ENCODE results near the gene PLEKHA3.
"Not testable (repeated sequence)": the region's sequence is repeated elsewhere in the genome, so short reads cannot be mapped to it uniquely, and the experiment has no call there.

Gene PLEKHA3

GRCh38 chr2:178525460-178525859, 45.2 kb downstream of the PLEKHA3 start:
- DNase-seq, result not testable (repeated sequence)

DNA sequence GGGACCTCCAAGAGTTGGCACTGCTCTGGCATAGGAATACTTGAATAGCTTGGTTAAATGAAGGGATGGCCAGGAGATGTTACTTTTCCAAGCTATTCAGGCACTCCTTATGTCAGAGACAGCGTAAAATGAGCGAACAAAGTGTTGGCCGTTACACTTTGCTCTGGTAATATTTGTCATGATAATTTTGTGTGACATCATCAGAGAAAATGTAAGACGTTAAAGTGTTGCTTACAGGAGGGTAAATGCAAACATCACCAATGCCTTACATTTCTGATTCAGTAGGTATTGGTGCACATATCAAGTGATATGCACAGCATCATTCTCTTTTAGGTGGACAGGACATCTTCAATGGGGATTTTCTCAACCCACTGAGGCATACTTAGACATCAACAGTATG, 46.0 kb downstream of the PLEKHA3 start:
- DNase-seq, result no peak

DNA sequence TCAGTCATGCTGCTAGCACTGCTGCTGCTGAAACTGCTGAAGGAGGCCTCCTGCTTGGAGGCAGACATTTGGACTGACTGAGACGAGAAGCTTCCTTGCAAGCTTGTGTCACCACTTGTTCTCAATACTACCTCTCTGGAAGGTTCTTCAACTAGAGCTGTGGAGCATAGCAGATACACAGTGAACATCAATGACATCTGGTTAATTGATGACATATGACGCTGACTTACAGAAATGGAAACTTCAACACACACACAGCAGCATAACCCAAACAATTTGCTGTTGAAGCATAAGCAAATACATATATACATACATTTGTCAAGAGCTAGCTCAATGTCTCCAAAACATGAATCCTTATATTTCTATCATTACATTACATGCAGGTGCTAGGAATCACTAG, 47.3 kb downstream of the PLEKHA3 start:
- DNase-seq, result no peak

DNA sequence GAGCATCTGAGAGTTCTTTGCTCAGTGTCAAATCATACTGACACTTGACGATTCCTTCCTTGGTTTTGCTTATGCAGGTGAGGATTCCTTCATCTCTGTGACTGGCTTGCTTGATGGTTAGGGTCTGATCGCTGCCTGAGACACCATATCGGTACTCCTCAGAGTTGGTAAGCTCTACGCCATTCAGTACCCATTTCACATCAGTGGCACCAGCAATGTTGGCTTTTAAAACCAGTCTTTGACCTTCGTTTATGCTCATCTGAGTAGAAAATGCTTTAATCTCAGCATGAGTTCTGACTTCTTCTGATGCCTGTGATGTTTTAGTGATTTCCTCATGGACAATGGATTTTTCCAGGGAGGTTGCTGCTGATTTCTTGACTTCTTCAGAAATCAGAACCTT, 48.4 kb downstream of the PLEKHA3 start:
- DNase-seq, result no peak

DNA sequence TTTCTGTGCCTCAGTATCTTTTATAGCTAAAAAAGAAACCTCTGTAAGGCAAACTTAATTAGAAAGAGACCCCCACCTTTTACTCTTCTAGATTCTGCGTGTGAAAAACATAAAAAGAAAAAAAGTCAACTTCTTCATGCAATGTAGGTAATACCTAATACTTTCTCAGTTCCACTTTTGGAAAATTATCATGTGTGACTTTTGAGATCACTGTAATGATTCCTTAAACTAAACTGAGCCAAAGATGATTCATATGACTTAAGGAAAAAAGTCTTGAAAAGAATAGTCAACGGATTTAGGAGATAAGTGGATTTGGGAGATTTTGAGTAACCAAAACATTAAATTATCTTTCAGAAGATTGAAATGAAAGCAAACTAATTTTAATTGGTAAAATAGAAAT, 48.9 kb downstream of the PLEKHA3 start:
- no peak for DNase-seq

- DNase-seq, result no peak
Observed at GRCh38 chr2:178530131-178530530, 49.9 kb downstream of the PLEKHA3 start.

- no peak for DNase-seq
Observed at GRCh38 chr2:178530625-178531142, 50.4 kb downstream of the PLEKHA3 start.

DNA sequence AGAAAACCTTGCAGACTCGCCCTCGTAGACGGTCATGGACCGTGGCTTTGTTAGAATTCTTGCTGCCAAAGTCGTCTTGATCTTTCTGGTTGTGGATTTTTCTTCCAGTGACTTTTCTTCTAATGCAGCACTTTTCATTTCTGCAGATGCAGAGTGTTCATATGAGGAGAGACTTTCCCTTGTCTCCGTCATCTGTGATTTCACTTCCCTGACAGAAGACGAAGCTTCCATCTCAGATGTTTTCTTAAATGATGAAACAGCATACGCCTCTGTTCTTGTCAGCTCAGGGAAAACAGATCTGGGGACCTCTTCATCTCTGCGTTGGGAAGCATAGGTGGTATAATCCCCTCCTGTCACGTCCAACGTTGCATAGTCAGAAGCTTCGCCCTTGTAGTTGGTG, 50.9 kb downstream of the PLEKHA3 start:
- no peak for DNase-seq

DNA sequence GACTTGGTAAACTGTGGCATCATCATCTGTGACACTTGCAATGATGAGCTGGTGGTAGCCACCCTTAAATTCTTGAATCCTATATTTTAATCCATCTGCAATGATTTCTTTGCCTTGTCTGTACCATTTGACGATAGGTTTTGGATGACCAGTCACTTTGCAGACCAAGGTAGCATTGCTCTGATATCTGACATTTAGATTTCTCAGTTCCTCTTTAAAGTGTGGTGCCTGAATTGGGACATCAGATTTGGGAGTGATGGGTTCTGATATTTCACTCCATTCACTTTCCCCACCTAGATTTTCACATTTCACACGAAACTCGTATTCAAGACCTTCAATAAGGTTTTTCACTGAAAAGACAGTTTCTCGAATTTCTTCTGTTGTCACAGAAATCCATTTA, 55.8 kb downstream of the PLEKHA3 start:
- DNase-seq, result no peak

DNA sequence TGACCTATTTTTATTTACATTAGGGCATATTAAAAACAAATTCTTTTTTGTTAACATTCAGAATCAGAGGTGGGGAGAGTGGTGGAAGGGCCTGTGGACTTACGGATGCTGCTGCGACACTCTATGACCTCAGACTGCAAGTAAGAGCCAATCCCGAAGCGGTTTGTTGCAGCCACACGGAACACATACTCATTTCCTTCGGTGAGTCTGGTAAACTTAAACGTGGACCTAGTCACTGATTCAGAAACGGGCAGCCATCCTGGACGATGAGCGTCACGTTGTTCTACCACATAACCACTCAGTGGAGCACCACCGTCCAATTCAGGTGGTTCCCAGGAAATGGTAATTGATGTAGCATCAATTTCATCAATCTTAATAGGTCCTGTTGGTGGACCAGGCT, 61.9 kb downstream of the PLEKHA3 start:
- no peak for DNase-seq

- no peak for DNase-seq
Observed at GRCh38 chr2:178542569-178542968, 62.3 kb downstream of the PLEKHA3 start.

GRCh38 chr2:178550352-178550751, 70.1 kb downstream of the PLEKHA3 start:
- no peak for DNase-seq

GRCh38 chr2:178553047-178553446, 72.8 kb downstream of the PLEKHA3 start:
- DNase-seq, result no peak

Data from NCI-H82 (cell line).